ENCODE data around the gene NCEH1. TPM values are rescaled to one million over a fixed set of nuclear protein-coding genes. Genes with fewer than 3 reads are reported as not detected.

NCEH1 gene
- polyA plus RNA-seq, 1 experiment: 14.8 TPM

GRCh38 chr3:172688588-172688987 is 22.3 kb downstream of the NCEH1 start:
- POLR2A ChIA-PET: no interaction called here
- no peaks in the 10 kb centered on the region; the same call in 1 of the 2 replicates for H3K36me3 ChIP-seq (ENCODE audit: control insufficient read depth, insufficient read depth, low read length)
- no peaks in the 10 kb centered on the region for H3K27me3 ChIP-seq (ENCODE audit: control insufficient read depth, insufficient read depth, low read length)
- CTCF ChIA-PET: interaction anchor here (0.7 kb wide), 1 partner anchor 208 kb away, joined by 3 read pairs; no protein-coding TSS in a partner anchor
- H3K4me3 ChIP-seq (ENCODE audit: low read depth, low read length): no peak overlapping the region
- no peak for TF ChIP-seq CTCF (IDR thresholded peaks at IDR 0.05; ENCODE audit: insufficient read depth, low read depth, low read length)
- no peak for DNase-seq (ENCODE audit: low read depth)

DNA sequence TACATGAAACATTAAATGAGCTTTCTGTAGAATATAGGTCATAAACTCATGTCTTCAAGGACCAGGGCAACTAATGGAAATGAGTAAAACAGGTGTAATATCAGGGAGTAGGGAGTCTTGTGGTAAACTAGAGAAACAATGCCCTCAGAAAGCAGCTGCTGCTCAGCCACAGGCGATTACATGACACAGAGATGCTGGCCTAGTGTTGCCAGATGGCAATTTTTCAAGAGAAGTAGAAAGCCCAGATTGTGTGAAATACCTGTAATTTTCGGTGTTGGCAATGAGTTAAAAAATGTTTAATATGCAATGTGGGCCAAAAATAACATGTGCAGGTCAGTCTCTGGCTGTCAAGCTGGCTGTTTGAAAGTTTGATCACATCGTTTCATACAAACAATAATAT is 23.4 kb downstream of the NCEH1 start:
- TF ChIP-seq CTCF (IDR thresholded peaks at IDR 0.05; ENCODE audit: insufficient read depth, low read depth, low read length): no peak
- ChIA-PET CTCF (interaction anchor here (1.5 to 3.8 kb wide), 2 partner anchors 14 to 23 kb away, joined by 6 to 24 read pairs; partner anchors contain the start of gene NCEH1), POLR2A (no interaction called here)
- no peaks in the 10 kb centered on the region; the same call in 1 of the 2 replicates for H3K36me3 ChIP-seq (ENCODE audit: control insufficient read depth, insufficient read depth, low read length)
- no peak for DNase-seq (ENCODE audit: low read depth)
- no peak overlapping the region for H3K4me3 ChIP-seq (ENCODE audit: low read depth, low read length)
- H3K27me3 ChIP-seq (ENCODE audit: control insufficient read depth, insufficient read depth, low read length): no peaks in the 10 kb centered on the region

DNA sequence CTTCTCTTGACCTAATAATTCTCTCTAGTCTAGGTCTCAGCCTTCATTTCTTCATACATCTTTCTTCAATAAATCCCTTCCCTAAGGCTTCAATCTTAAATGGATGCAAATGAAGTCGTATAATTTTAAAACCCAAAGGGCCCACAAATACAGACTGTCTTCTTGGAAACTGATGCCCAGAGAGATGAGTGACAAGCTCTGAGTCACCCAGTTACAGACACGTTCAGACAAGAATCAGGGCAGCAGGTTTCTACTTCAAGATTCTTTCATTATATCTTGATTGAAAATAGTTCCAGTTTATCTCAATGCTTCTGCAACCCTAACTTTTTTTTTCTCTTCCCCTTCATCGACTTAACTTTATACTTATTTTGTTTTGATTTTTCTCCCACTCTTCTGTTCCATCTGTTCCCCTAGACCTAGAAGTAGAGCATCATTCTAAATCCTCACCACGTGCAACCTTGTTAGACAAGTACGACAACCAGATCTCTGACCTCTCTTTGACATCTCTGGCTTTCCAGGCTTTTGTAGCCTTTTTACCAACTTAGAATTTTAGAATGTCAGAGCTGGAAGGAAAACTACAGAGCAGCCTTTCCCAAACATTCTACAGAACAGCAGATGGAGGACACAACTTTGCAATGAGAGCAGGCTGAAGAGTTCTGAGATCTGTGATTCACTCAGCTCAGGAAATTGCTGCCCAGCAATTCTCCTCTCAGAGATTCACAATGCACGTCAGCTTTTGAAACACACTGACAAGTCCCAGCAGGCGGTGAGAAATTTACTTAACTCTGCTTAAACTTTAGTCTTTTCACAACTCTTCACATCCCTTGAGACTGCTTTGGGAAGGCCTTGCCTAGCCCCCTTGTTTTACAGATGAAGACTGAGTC is 25.3 kb downstream of the NCEH1 start:
- ChIA-PET POLR2A (no interaction called here), CTCF (interaction anchor here (1.2 to 3.8 kb wide), 4 partner anchors 9 to 20 kb away, joined by 3 to 24 read pairs (median 4); no protein-coding TSS in a partner anchor)
- no peak for TF ChIP-seq CTCF (IDR thresholded peaks at IDR 0.05; ENCODE audit: insufficient read depth, low read depth, low read length)
- DNase-seq (ENCODE audit: low read depth): no peak
- Histone ChIP-seq H3K4me3 (ENCODE audit: low read depth, low read length) (no peak overlapping the region), H3K36me3 (ENCODE audit: control insufficient read depth, insufficient read depth, low read length) (no peaks in the 10 kb centered on the region; the same call in 1 of the 2 replicates), H3K27me3 (ENCODE audit: control insufficient read depth, insufficient read depth, low read length) (no peaks in the 10 kb centered on the region)

DNA sequence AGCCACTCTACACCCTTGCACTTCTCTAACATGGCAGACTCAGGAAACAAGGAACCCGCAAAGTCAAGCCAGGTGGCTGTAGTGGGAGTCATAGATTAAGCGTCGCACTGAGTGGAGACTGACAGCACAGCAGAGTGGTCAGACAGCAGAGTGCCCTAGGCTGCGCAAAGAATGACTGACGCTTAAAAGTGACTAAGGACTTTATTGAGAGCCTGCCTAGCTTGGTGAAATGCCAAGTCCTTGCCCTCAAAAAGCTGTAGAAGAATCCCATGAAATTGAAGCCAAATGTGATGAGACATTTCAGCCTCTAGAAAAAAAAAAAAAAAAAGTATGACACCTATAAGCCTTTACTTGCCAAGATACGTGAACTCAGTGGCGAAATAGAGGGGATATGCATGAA is 30.2 kb downstream of the NCEH1 start:
- no peak for TF ChIP-seq CTCF (IDR thresholded peaks at IDR 0.05; ENCODE audit: insufficient read depth, low read depth, low read length)
- ChIA-PET CTCF (interaction anchor here (0.6 kb wide), 1 partner anchor 8 kb away, joined by 3 read pairs; no protein-coding TSS in a partner anchor), POLR2A (no interaction called here)
- Histone ChIP-seq H3K4me3 (ENCODE audit: low read depth, low read length) (no peak overlapping the region), H3K27me3 (ENCODE audit: control insufficient read depth, insufficient read depth, low read length) (no peaks in the 10 kb centered on the region), H3K36me3 (ENCODE audit: control insufficient read depth, insufficient read depth, low read length) (no peaks in the 10 kb centered on the region)
- DNase-seq (ENCODE audit: low read depth): no peak

DNA sequence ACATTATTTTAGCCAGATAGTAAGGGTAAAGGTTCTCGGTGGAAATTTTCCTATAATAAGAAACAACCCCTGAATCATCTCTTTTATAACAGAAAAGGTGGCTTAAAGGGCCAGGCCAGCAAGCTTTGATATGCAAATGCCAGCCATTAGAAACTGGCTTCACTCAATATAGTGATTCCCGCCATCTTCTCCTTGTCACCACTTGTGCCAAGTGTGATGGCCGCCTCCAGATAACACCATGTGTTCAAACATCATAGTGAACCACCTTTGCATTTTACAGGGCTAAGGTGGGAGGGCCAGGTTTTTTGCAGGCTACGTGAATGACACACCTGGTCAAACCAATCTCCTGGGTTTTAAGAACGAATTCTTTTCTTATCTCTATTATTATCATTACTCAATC is 31.3 kb downstream of the NCEH1 start:
- TF ChIP-seq CTCF (IDR thresholded peaks at IDR 0.05; ENCODE audit: insufficient read depth, low read depth, low read length): no peak
- Histone ChIP-seq H3K36me3 (ENCODE audit: control insufficient read depth, insufficient read depth, low read length) (no peaks in the 10 kb centered on the region), H3K27me3 (ENCODE audit: control insufficient read depth, insufficient read depth, low read length) (no peaks in the 10 kb centered on the region), H3K4me3 (ENCODE audit: low read depth, low read length) (no peak overlapping the region)
- DNase-seq (ENCODE audit: low read depth): no peak
- CTCF ChIA-PET: interaction anchor here (0.6 kb wide), 2 partner anchors 104 to 1748 kb away, joined by 3 read pairs; no protein-coding TSS in a partner anchor
- POLR2A ChIA-PET: no interaction called here

All from BJ (cell line).